ENCODE results near the gene PKP1.

- TF ChIP-seq CTCF (conservative IDR thresholded peaks at IDR 0.05; ENCODE audit: low read depth, low read length), result no peak
- no peak for TF ChIP-seq POLR2A (IDR thresholded peaks at IDR 0.05; ENCODE audit: low read depth, low read length)
- no peak for TF ChIP-seq ELK1 (IDR thresholded peaks at IDR 0.05; ENCODE audit: borderline replicate concordance, low read depth, low read length)
- TF ChIP-seq USF2 (IDR thresholded peaks at IDR 0.05; ENCODE audit: low read depth, low read length), result no peak
- TF ChIP-seq CEBPB (IDR thresholded peaks at IDR 0.05; ENCODE audit: low read depth, low read length), result no peak
- no peak for TF ChIP-seq FOS (IDR thresholded peaks at IDR 0.05; ENCODE audit: low read depth, low read length)
- no peak for TF ChIP-seq RFX5 (IDR thresholded peaks at IDR 0.05; ENCODE audit: low read depth, low read length)
These were observed 43.1 kb upstream of the PKP1 start for GRCh38 chr1:201240171-201240570.

Measured in IMR-90 (cell line).